GM19351 (cell line): ENCODE results near the gene ADSS1.

Experiments used
- ATAC-seq: cut with Tn5 transposase; IDR thresholded peaks from one replicate; pipeline ENCODE4 v1.9.1; 2021; ENCODE audit warnings: mild to moderate bottlenecking, moderate library complexity; ENCODE audit not compliant: unreplicated experiment

ADSS1 gene

DNA sequence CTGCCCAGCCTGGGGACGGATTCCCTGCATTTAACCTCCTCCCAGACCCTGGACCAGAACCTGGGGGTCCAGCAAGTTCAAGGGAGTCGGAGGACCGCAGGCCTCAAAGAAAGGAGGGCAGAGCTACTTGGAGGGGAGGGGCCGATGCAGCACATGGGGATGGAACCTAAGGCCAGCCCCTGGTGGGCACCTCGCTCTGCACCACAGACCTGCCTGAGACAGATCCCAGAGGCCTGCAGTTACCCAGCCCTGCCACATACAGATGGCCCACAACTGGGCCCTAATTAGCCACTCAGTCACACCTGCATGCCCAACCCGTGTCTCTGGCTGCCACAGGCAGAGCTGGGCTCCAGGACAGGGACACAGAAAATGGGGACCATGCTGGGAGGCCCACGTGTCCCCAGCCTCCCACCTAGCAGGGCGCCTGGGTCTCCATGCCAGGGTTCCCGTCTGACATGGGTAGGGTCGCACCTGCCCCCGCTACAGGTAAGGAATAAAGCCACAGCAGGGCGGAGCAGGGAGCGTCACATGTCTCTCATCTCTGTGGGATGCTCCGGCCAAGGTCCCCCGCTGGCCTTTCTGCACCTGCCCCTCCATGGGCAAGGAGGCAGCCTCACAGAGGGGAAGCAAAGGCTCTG is 54.8 kb downstream of the ADSS1 start:
- no peak for ATAC-seq

DNA sequence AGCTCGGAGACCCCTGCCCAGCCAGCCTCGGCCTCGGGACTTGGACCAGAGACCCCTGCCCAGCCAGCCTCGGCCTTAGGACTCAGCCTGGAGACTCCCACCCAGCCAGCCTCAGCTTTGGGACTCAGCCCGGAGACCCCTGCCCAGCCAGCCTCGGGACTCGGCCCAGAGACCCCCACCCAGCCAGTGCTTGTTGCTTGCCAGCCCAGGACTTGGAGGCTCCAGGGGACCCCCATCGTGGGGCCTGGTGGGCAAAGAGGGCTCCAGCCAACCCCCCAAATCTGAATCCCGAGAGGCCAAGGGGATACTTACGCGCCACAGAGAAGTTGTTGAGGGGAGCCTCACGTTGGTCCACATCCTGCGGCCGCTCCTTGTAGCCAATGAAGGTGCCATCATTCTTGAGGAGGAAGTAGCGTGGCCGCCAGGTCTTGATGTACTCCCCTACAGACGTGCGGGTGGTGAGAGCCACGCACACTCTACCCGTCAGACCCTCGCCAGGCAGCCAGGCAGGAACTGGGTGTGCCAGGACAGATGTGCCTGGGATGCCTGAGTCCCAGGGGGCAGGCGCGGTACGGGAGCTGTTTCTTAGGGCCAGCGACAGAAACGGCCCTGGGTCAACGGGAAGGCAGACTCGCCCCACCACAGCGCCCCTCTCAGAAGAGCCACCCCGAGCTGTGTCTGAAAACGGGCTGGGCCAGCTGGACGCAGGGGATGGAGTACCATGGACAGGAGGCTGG is 55.9 kb downstream of the ADSS1 start:
- no peak for ATAC-seq

DNA sequence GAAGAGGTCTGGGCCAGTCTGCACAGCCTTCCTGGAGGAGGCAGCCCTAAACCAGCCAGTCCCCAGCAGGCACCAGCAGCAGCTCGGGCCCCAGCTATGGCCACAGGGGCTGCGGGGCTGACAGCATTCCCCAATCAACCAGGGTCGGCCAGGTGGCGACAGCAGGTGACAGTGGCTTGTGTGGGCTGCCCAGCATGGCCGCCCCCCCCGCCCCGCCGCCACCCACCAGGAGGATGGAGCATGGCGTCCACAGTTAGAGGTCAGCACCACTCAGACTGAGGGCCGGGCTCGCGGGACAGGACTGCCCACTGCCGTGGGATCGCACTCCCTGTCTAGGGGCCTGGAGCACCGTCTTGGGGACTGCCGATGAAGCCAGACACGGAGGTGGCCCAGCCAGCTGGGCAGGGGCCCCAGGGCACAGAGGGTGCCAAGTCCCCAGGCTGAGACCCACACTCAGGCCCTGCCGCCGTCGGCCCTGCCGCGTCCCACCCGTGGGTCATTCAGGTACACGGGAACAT is 56.5 kb downstream of the ADSS1 start:
- no peak for ATAC-seq

DNA sequence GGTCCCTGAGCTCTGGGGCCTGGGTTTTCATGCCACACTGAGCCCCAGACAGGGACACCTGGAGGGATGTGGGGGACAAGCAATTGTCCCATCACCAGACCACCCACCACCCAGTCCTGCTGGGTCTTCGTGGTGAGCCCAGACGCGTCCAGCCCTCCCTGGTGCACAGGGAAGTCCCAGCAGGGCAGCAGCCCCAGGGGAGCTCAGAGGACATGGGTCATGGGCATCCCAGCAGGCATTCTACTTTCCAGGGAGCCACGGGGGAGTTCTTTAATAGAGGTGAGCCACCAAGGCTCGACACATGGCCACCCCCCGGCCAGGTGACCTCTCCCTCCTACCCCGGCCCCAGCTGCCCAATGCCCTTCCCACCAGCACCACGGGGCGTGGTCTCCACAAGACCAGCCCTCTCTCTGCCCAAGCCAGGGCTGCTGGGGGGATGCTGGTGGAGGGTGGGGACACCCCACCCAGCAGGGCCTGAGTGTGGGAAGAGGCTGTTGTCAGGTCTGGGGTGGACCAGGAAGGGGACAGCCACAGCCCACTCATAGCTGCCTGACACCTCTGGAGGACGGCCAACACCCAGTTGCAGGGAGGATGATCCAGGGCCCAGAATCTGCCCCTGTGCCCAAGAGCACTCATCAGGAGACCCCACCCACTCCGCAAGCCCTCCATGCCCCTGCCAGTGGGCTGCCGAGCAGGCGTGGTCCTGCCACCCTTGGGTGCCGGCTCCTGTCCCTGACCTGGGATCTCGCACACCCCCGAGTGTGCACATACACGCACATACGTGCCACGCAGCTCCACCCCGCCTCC is 57.4 kb downstream of the ADSS1 start:
- no peak for ATAC-seq

DNA sequence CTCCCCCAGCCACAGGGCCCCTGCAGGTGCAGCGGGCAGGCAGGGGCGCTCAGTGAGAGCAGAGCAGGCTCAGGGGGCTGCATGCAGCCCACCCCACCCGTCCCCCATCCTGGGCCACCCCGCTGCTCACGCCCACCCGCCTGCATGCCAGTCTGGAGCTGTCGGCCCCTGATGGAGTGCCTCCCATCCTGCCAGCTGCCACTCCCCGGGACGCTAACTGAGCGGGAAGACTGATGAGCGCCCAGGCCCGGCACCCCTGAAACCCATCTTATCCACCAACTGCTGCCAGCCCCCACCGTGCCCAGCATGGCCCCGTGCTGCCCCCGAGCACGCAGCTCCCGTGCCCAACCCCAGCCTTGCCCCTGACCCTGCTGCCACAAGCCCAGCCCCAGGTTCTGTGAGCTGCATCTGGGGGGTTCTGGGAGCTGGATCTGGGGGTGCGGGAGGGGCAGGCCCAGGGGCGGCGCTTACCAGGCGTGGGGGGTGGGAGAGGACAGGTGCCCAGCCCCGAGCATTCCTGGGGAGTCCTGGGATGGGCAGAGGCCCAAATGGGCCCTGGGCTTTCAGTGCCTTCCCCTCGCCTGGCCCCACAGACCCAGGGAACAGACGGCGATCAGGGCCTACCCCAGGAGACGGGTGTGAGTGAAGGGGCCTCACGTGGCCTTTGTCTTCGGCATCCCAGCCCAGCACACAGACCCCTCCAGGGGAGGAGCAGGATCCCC is 58.2 kb downstream of the ADSS1 start:
- ATAC-seq: no peak

GRCh38 chr14:104782808-104783139 is 58.7 kb downstream of the ADSS1 start:
- no peak for ATAC-seq

- ATAC-seq: no peak
These were observed 59.6 kb downstream of the ADSS1 start for GRCh38 chr14:104783484-104784217.

GRCh38 chr14:104784218-104784568 is 60.2 kb downstream of the ADSS1 start:
- no peak for ATAC-seq

DNA sequence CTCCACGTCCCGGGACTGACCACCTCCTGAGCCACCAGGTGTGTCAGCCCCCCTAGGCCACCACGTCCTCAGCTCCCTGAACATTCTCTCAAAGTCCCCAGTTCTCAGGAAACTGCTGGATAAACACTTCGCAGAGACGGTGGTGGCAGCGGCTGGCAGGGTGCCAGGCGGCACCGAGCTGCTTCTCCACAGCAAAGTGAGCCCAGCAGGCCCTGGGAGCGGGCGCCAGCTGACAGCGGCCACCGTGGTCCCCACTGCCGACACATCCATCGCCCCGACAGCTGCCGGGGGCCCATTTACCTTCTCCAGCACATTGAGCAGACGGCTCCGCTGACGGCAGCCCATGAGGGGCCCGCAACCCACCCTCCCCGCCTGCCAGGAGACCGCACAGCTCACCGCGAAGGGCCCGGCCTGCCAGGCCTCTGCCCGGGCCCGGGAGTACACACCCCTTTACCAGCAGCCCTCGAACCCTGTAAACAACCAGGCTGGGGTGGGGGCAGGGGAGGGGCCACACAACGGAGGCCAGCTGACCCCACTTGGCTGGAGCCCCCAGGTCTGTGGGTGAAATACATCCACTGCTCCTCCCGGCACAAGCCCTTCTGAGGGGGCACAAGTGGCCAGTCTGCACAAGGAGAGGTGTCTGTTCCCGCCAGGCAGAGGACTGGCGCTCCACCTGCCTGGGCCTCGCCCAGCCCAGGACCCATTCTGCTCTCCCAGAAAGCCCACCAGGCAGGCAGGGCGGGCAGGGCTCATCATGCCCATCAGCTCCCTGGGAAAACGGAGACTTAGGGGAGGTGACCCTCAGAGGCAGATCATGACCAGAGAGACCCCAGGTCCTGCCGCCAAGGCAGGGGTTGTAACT is 61.0 kb downstream of the ADSS1 start:
- ATAC-seq: no peak

GRCh38 chr14:104785708-104786080 is 61.7 kb downstream of the ADSS1 start:
- ATAC-seq: no peak

GRCh38 chr14:104786091-104786586 is 62.1 kb downstream of the ADSS1 start:
- ATAC-seq: no peak

- ATAC-seq: no peak
These were observed 63.0 kb downstream of the ADSS1 start for GRCh38 chr14:104786726-104787675.

GRCh38 chr14:104787736-104788135 is 63.7 kb downstream of the ADSS1 start:
- no peak for ATAC-seq

- no peak for ATAC-seq
These were observed 64.3 kb downstream of the ADSS1 start for GRCh38 chr14:104788161-104788818.

GRCh38 chr14:104788873-104789663 is 65.0 kb downstream of the ADSS1 start:
- ATAC-seq: no peak

- ATAC-seq: no peak
These were observed 66.0 kb downstream of the ADSS1 start for GRCh38 chr14:104789752-104790743.
